HepG2 (cell line): ENCODE measurements around the gene NDUFB4. TPM values are rescaled to one million over a fixed set of nuclear protein-coding genes. Genes with fewer than 3 reads are reported as not detected.
A peak's percentile ranks its signal among the peaks of the same experiment; 100 is the strongest.

Experiments used
- ATAC-seq: fragments of 200-7000 bp; cut with Tn5 transposase; 3 replicates; pipeline ENCODE4 v1.9.1; 2020; ENCODE audit warnings: mild to moderate bottlenecking, moderate library complexity
- BruUV-seq: library from RNA; stranded (reverse); fragments of 400-500 nt; replicated peaks from 2 replicates; lab custom pipeline; 2021; lab: Mats Ljungman, UMichigan
- CTCF ChIA-PET: fragments of 300-600 bp; formaldehyde crosslinking; extraction: SDS; loops from one replicate; lab custom pipeline; 2021; ENCODE audit warnings: low total read pairs, inconsistent platforms, low intra/inter-chr PET ratio; lab: Yijun Ruan, JAX
- POLR2A ChIA-PET: fragments of 350-600 bp; sonication (Branson Sonifier 250); formaldehyde crosslinking; loops from one replicate; lab custom pipeline; 2020; ENCODE audit warnings: antibody characterized with exemption, inconsistent platforms; lab: Yijun Ruan, JAX
- DNase-seq: peaks from one replicate; pipeline ENCODE4 v3.0.0-alpha.2; 2015; ENCODE audit warnings: low spot score
- FAIRE-seq: peaks from 3 replicates; lab custom pipeline; 2011; peaks lifted over from hg19 to GRCh38; lab: Jason Lieb, UNC
- H2AFZ ChIP-seq: one replicate; pipeline ENCODE4 v1.6.1; 2011; ENCODE audit warnings: low read length, inconsistent platforms
- H3K27ac ChIP-seq: fragments of 300-600 bp; 3 replicates; pipeline ENCODE4 v1.8.0; 2011; ENCODE audit warnings: mixed run types, mild to moderate bottlenecking, mixed read lengths, low read length, inconsistent platforms; ENCODE audit not compliant: insufficient read depth; ENCODE audit errors: extremely low read length
- H3K27me3 ChIP-seq, 2 experiments: fragments of 200-600 bp in 1 of 2; 2 replicates in 1 of 2; 3 replicates in 1 of 2; pipeline versions ENCODE4 v1.6.0 to v1.8.0; 2011; ENCODE audit warnings: low read length in 2 of 2, mild to moderate bottlenecking in 2 of 2, moderate library complexity in 2 of 2, inconsistent platforms in 1 of 2; ENCODE audit not compliant: insufficient read depth in 2 of 2, control insufficient read depth in 1 of 2
- H3K36me3 ChIP-seq, 2 experiments: fragments of 200-600 bp in 1 of 2; replicated peaks in 1 of 2; 2 replicates in 1 of 2; 3 replicates in 1 of 2; pipeline versions ENCODE4 v1.5.1 to v1.8.0; 2011; ENCODE audit warnings: low read length in 2 of 2, inconsistent platforms in 1 of 2; ENCODE audit not compliant: insufficient read depth in 2 of 2, control insufficient read depth in 1 of 2
- H3K4me1 ChIP-seq: 2 replicates; pipeline ENCODE4 v1.5.1; 2012; ENCODE audit warnings: low read length, inconsistent platforms; ENCODE audit not compliant: insufficient read depth
- H3K4me2 ChIP-seq: 2 replicates; pipeline ENCODE4 v1.6.0; 2011; ENCODE audit warnings: low read depth, low read length, inconsistent platforms
- H3K4me3 ChIP-seq, 3 experiments: fragments of 200-600 bp in 1 of 3; sonication (generic), shearing (Covaris generic) in 1 of 3; replicated peaks in 1 of 3; 2 replicates each; pipeline ENCODE4 v1.5.1; 2011 to 2016; ENCODE audit warnings: low read length in 3 of 3, inconsistent platforms in 2 of 3, low read depth in 2 of 3, mild to moderate bottlenecking in 2 of 3, control low read depth in 1 of 3, mixed read lengths in 1 of 3; ENCODE audit not compliant: insufficient read depth in 1 of 3
- H3K79me2 ChIP-seq: one replicate; pipeline ENCODE4 v1.6.1; 2011; ENCODE audit warnings: low read length, inconsistent platforms; ENCODE audit not compliant: insufficient read depth
- H3K9ac ChIP-seq: 2 replicates; pipeline ENCODE4 v1.6.0; 2011; ENCODE audit warnings: mild to moderate bottlenecking, low read depth, low read length, inconsistent platforms; ENCODE audit not compliant: insufficient read depth
- H3K9me3 ChIP-seq: 2 replicates; pipeline ENCODE4 v1.5.1; 2012; ENCODE audit warnings: mild to moderate bottlenecking, low read length
- H4K20me1 ChIP-seq: 2 replicates; pipeline ENCODE4 v1.6.0; 2011; ENCODE audit warnings: inconsistent platforms, mild to moderate bottlenecking, low read length, moderate library complexity; ENCODE audit not compliant: insufficient read depth
- KDM2A ChIP-seq: sonication (generic); formaldehyde crosslinking; IDR thresholded peaks from 2 replicates; pipeline ENCODE4 v1.4.0; 2020; ENCODE audit warnings: low read depth, missing genetic modification reagents, borderline replicate concordance
- PHF5A ChIP-seq: IDR thresholded peaks from one replicate; pipeline ENCODE4 v1.6.1; 2018; ENCODE audit warnings: low read depth, missing genetic modification reagents; ENCODE audit not compliant: unreplicated experiment
- YEATS2 ChIP-seq: sonication (generic); formaldehyde crosslinking; IDR thresholded peaks from 2 replicates; pipeline ENCODE4 v1.4.0; 2020; ENCODE audit warnings: missing genetic modification reagents, borderline replicate concordance
- ZBTB8A ChIP-seq: sonication (generic); formaldehyde crosslinking; IDR thresholded peaks from 2 replicates; pipeline ENCODE4 v1.4.0; 2020; ENCODE audit warnings: mild to moderate bottlenecking, low read depth, missing genetic modification reagents, borderline replicate concordance
- in situ Hi-C: cut with HindIII; loops from 2 replicates; pipeline ENCODE4 v1.10.0; 2017; ENCODE audit warnings: low pct_unique_long_range_greater_than_20kb; ENCODE audit not compliant: extremely low pct_ligation_motif_present
- intact Hi-C: fragments of 100-400 bp; cut with micrococcal nuclease; formaldehyde crosslinking; loops from one replicate; pipeline ENCODE4 v1.10.0; 2022; ENCODE audit not compliant: unreplicated experiment
- polyA plus RNA-seq, 8 experiments: library from polyadenylated mRNA; depleted of rRNA in 3 of 8; stranded (reverse) in 7 of 8; unstranded in 1 of 8; fragments of >200 nt; fragmentation: Illumina TruSeq in 4 of 8; extraction: Trizol in 4 of 8; gene quantifications; 2 replicates each; pipeline versions ENCODE4 v1.2.1 to v1.2.3, GENCODE V29; 2011 to 2016; ENCODE audit warnings: low read depth in 4 of 8, missing spikeins in 1 of 8, mixed read lengths in 1 of 8; ENCODE audit not compliant: insufficient read depth in 1 of 8
- total RNA-seq, 5 experiments: library from RNA; depleted of rRNA; stranded (reverse); fragments of >200 nt; fragmentation: Illumina TruSeq; extraction: Trizol; gene quantifications; 2 replicates each; pipeline ENCODE4 v1.2.3, GENCODE V29; 2016; ENCODE audit warnings: low read depth in 1 of 5
- TF ChIP-seq, protein P1 (sequence below), 2 experiments: IDR thresholded peaks; 2 replicates each; pipeline ENCODE4 v1.6.1; 2011 to 2012; ENCODE audit warnings: low read length in 2 of 2, borderline replicate concordance in 1 of 2, low read depth in 1 of 2, mild to moderate bottlenecking in 1 of 2, moderate library complexity in 1 of 2
- TF ChIP-seq, protein P2 (sequence below), 2 experiments: fragments of 450-650 bp in 1 of 2; sonication (generic) in 1 of 2; formaldehyde crosslinking; IDR thresholded peaks; 2 replicates each; pipeline versions ENCODE4 v1.5.0 to v1.8.0; 2020 to 2022; ENCODE audit warnings: mild to moderate bottlenecking in 1 of 2, missing genetic modification reagents in 1 of 2

The NDUFB4 gene
- total and polyA plus RNA-seq, 2 of the 13 experiments (the other 11 are each of a cell fraction or from before 2014, with no cell fraction given): 115 to 116 TPM

DNA sequence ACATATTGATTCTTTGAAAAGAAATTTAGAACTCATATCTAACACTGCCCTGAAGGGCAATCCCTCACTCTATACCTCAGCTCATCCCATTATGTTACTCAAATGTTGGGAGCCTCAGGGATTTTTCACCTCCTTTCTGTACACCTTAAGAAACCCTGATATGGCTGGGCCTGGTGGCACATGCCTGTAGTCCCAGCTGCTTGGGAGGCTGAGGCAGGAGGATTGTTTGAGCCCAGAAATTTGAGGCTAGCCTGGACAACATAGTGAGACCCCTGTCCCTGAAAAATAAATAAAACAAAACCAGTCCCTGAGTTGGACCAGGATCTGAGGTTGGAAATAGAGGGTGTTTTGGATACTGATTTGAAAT lies 27.6 kb downstream of the NDUFB4 start (continued):
- TF ChIP-seq, protein P1, sequence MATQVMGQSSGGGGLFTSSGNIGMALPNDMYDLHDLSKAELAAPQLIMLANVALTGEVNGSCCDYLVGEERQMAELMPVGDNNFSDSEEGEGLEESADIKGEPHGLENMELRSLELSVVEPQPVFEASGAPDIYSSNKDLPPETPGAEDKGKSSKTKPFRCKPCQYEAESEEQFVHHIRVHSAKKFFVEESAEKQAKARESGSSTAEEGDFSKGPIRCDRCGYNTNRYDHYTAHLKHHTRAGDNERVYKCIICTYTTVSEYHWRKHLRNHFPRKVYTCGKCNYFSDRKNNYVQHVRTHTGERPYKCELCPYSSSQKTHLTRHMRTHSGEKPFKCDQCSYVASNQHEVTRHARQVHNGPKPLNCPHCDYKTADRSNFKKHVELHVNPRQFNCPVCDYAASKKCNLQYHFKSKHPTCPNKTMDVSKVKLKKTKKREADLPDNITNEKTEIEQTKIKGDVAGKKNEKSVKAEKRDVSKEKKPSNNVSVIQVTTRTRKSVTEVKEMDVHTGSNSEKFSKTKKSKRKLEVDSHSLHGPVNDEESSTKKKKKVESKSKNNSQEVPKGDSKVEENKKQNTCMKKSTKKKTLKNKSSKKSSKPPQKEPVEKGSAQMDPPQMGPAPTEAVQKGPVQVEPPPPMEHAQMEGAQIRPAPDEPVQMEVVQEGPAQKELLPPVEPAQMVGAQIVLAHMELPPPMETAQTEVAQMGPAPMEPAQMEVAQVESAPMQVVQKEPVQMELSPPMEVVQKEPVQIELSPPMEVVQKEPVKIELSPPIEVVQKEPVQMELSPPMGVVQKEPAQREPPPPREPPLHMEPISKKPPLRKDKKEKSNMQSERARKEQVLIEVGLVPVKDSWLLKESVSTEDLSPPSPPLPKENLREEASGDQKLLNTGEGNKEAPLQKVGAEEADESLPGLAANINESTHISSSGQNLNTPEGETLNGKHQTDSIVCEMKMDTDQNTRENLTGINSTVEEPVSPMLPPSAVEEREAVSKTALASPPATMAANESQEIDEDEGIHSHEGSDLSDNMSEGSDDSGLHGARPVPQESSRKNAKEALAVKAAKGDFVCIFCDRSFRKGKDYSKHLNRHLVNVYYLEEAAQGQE (IDR thresholded peaks at IDR 0.05; ENCODE audit: borderline replicate concordance in 1 of 2, low read depth in 1 of 2, low read length in 2 of 2): no peak

DNA sequence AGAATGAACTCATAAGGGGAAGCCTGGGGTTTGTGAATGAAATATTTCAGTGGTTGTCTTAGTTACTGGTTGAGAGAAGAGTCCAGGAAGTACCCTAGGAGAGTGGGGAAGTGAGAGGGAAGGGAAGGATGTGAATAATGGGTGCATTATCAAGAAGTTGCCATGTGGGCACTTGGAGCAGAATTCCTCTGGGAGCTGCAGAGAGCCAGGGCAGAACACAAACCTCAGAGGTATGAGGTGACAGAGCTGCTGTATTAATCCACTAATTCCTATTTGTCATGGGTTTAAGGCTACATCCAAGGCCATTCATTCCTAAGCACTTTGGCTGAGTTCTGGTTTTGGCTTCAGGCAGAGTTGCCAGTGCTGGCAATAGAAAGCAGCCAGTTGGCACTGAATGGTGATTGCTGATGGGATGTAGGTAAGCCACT lies 29.0 kb downstream of the NDUFB4 start:
- BruUV-seq: no TSS peak
- intact Hi-C loops: no loop called here
- peak; percentile 18 for ATAC-seq
- ChIA-PET CTCF (no interaction called here), POLR2A (no interaction called here)
- Histone ChIP-seq H3K36me3 (peaks cover 4 to 25% of the 10 kb centered on the region in 2 experiments), H4K20me1 (0 out of 2 replicates have a peak, but pooled peaks cover 7% of the 10 kb centered on the region), H3K4me1 (no peaks in the 10 kb centered on the region), H3K4me3 (no peak overlapping the region), H3K79me2 (no peaks in the 10 kb centered on the region), H3K9me3 (no peaks in the 10 kb centered on the region), H3K27ac (no peak overlapping the region), H2AFZ (no peak overlapping the region), H3K9ac (no peak overlapping the region), H3K27me3 (no peaks in the 10 kb centered on the region), H3K4me2 (no peak overlapping the region)
- no peak for DNase-seq
- 0 out of 2 replicates have a peak, but pooled peaks have one; percentile 31 for TF ChIP-seq KDM2A (CRISPR knock-in tag)
- TF ChIP-seq ZBTB8A (CRISPR knock-in tag): no peak
- no peak for TF ChIP-seq PHF5A (CRISPR knock-in tag)
- TF ChIP-seq, protein P2, sequence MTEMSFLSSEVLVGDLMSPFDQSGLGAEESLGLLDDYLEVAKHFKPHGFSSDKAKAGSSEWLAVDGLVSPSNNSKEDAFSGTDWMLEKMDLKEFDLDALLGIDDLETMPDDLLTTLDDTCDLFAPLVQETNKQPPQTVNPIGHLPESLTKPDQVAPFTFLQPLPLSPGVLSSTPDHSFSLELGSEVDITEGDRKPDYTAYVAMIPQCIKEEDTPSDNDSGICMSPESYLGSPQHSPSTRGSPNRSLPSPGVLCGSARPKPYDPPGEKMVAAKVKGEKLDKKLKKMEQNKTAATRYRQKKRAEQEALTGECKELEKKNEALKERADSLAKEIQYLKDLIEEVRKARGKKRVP (CRISPR knock-in tag; IDR thresholded peaks at IDR 0.05): no peak
- TF ChIP-seq YEATS2: no peak
- in situ Hi-C loops: no loop called here
- no peak for FAIRE-seq
